Breast epithelium (tissue), 4 donors: ENCODE results near the gene CTXN1. TPM values are rescaled to one million over a fixed set of nuclear protein-coding genes. Genes with fewer than 3 reads are reported as not detected.

Experiments
- DNase-seq, 2 donors: peaks; one replicate each; pipeline ENCODE4 v3.0.0-alpha.2; 2019; ENCODE audit warnings: low spot score in 2 of 2
- H3K27ac ChIP-seq, 2 donors: fragments of 200-600 bp; sonication (generic) in 1 of 2; one replicate each; pipeline ENCODE4 v1.5.1; 2016 to 2019; ENCODE audit warnings: mild to moderate bottlenecking in 1 of 2
- H3K27me3 ChIP-seq, 2 donors: fragments of 200-600 bp; sonication (generic) in 1 of 2; one replicate each; pipeline versions ENCODE4 v1.5.1 to v1.6.0; 2017 to 2019; ENCODE audit warnings: control low read depth in 1 of 2, mild to moderate bottlenecking in 1 of 2
- H3K36me3 ChIP-seq: fragments of 200-600 bp; one replicate; pipeline ENCODE4 v1.5.1; 2019
- H3K4me1 ChIP-seq, 2 donors: fragments of 200-600 bp; sonication (generic); one replicate each; pipeline ENCODE4 v1.5.1; 2016 to 2019; ENCODE audit warnings: control low read depth in 1 of 2
- H3K4me3 ChIP-seq, 3 donors: fragments of 200-600 bp; sonication (generic); 1 replicate in 2 of 3; 2 replicates in 1 of 3; pipeline ENCODE4 v1.5.1; 2016 to 2019; ENCODE audit warnings: mild to moderate bottlenecking in 3 of 3, moderate library complexity in 2 of 3
- H3K9me3 ChIP-seq, 2 donors: fragments of 200-600 bp; sonication (generic) in 1 of 2; one replicate each; pipeline ENCODE4 v1.5.1; 2016 to 2019; ENCODE audit warnings: control low read depth in 1 of 2
- CTCF ChIP-seq, 3 donors: fragments of 450-650 bp; IDR thresholded peaks; one replicate each; pipeline ENCODE4 v1.5.1; 2016 to 2017; ENCODE audit warnings: antibody characterized with exemption in 3 of 3, mild to moderate bottlenecking in 3 of 3, moderate library complexity in 3 of 3
- POLR2A ChIP-seq: fragments of 450-650 bp; IDR thresholded peaks from one replicate; pipeline ENCODE4 v1.6.1; 2016; ENCODE audit warnings: antibody characterized with exemption, mild to moderate bottlenecking, moderate library complexity
- POLR2AphosphoS5 ChIP-seq, 3 donors: sonication (generic); formaldehyde crosslinking; IDR thresholded peaks; one replicate each; pipeline ENCODE4 v1.6.1; 2017; ENCODE audit warnings: antibody characterized with exemption in 3 of 3
- intact Hi-C: fragments of 100-400 bp; cut with DNase I; formaldehyde crosslinking; loops from one replicate; pipeline ENCODE4 v1.15.1; 2023; ENCODE audit warnings: low total_unique reads
- total RNA-seq, 3 donors: library from RNA; depleted of rRNA; stranded (reverse); fragments of >200 nt; gene quantifications; one replicate each; pipeline ENCODE4 v1.1.0, GENCODE V29; 2016

CTXN1 gene
- total RNA-seq, 3 donors from 2014 or later = 0.32 to 9.5 (median 5.6) TPM

DNA sequence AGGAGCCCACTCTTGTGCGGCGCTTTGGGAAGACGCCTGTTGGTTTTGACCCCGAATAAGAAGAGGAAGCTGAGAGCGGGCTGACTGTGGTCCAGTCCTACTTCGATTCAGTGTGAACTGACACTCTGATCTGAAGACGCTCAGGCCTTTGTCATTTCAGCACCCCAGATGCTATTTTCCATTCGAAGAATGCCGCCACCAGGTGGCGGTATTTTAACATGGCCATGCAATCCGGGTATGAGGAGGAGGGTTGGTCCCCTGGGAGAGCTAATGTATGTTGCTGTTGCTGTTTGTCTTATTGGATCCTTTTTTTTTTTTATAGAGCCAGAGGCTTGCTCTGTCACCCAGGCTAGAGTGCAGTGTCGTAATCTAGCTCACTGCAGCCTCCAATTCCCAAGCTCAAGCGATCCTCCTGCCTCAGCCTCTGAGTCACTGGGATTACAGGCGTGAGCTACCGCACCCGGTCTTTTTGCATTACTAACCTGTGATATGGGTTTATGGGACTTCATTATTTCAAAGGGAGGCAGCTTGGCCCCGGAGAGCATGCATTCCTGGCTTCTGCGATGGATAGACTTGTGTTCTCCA is 18.3 kb upstream of the CTXN1 start:
- TF ChIP-seq CTCF (IDR thresholded peaks at IDR 0.05) (peak; percentile 74 to 95 (median 90)), POLR2A (no peak)
- Histone ChIP-seq H3K9me3 (no peaks in the 10 kb centered on the region), H3K27ac (peak overlapping the region; percentile 97 to 98), H3K4me3 (peak overlapping the region; percentile 75 to 86 (median 84)), H3K4me1 (peaks cover 0 to 6% of the 10 kb centered on the region in 2 donors), H3K36me3 (no peaks in the 10 kb centered on the region), H3K27me3 (no peaks in the 10 kb centered on the region)
- intact Hi-C loops = no loop called here
- peak; percentile 85 to 89 for DNase-seq

DNA sequence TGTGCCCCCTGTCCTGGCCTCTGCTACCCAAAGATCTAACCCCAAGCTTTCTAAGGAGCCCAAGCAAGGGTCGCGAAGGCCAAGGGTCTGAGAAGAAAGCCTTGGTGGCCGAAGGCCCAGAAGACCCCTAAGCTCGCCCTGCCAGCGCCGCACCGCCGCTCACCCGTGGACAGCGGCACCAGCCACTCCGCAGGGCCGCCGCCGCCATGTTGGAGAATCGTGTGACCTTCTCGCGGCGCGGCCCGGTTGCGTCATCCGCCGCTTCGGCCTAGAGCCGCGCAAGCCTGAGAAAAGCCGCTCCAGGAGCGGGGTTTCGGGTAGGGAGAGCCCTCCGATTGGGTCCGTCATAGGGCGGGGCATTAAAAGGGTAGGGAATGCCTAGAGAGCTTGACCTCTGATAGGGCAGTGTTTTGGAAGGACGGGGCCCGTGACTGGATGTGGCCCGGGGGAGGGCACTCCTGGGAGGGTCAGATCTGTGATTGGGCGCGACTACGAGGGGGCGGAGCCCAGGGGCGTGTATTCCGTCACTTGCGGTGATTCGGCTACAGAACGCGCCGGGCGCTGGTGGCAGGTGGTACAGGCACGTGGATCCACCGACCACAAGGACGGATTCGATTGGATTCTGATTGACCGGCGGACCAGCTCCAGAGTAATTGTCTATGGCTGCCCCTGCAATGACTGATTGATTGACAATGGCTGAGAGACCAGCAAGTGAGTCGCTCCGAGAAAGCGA is 17.7 kb upstream of the CTXN1 start, which contains the start of gene TIMM44:
TIMM44 (minus strand) TSS at position 223 of the 733 bp plus-strand sequence; CDS start at position 208, 15 bp downstream.
- intact Hi-C loops = no loop called here
- Histone ChIP-seq H3K4me3 (peak within 1 kb of the TSS; percentile 75 to 86 (median 84)), H3K27ac (peak within 1 kb of the TSS; percentile 97 to 98), H3K4me1 (peaks cover 0 to 6% of the 10 kb centered on the region in 2 donors), H3K27me3 (no peaks in the 10 kb centered on the region), H3K36me3 (no peaks in the 10 kb centered on the region), H3K9me3 (no peaks in the 10 kb centered on the region)
- TF ChIP-seq CTCF (IDR thresholded peaks at IDR 0.05) (no peak), POLR2AphosphoS5 (IDR thresholded peaks at IDR 0.05) (peak; percentile 85 to 96 (median 94)), POLR2A (peak; percentile 13)
- DNase-seq = peak; percentile 99 to 100

DNA sequence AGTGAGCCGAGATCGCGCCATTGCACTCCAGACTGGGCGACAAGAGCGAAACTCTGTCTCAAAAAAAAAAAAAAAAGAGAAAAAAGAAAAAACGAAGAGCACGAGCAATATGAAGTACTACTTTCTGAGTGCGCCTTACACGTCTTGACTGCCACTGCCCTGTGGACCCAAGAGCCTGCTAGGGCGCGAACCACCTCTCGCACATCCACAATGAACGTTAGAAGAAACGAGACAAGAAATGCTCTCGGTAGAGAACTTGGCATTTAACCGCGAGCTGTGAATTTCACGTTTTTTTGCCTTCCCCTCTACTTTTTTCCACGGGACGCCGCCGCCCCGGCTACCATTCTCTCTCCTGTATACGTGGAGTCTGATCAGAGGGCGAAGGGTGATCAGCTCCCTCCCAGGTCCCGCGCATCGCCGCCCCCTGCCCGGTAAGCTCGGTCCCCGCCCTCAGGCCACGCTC is 17.1 kb upstream of the CTXN1 start:
- H3K27ac ChIP-seq = peak overlapping the region; percentile 97 to 98
- H3K9me3 ChIP-seq = no peaks in the 10 kb centered on the region
- no peaks in the 10 kb centered on the region for H3K27me3 ChIP-seq
- intact Hi-C loops = no loop called here
- no peak for DNase-seq
- peaks cover 0 to 6% of the 10 kb centered on the region in 2 donors for H3K4me1 ChIP-seq
- H3K36me3 ChIP-seq = no peaks in the 10 kb centered on the region
- peak overlapping the region; percentile 75 to 86 (median 84) for H3K4me3 ChIP-seq
- no peak for TF ChIP-seq POLR2A
- TF ChIP-seq CTCF (IDR thresholded peaks at IDR 0.05) = no peak
- no peak for TF ChIP-seq POLR2AphosphoS5 (IDR thresholded peaks at IDR 0.05)

GRCh38 chr19:7941895-7942596 is 16.1 kb upstream of the CTXN1 start:
- Histone ChIP-seq H3K4me3 (peak overlapping the region in 2 of 3 donors; percentile 75 to 86), H3K9me3 (no peaks in the 10 kb centered on the region), H3K36me3 (no peaks in the 10 kb centered on the region), H3K27ac (no peak overlapping the region), H3K27me3 (no peaks in the 10 kb centered on the region), H3K4me1 (peaks cover 0 to 6% of the 10 kb centered on the region in 2 donors)
- no peak for TF ChIP-seq POLR2A
- no peak for TF ChIP-seq CTCF (IDR thresholded peaks at IDR 0.05)
- TF ChIP-seq POLR2AphosphoS5 (IDR thresholded peaks at IDR 0.05) = no peak
- DNase-seq = no peak
- intact Hi-C loops = no loop called here
